ENCODE measurements around the gene KLHL13. TPM values are rescaled to one million over a fixed set of nuclear protein-coding genes. Genes with fewer than 3 reads are reported as not detected.
"Not testable (repeated sequence)": the region's sequence is repeated elsewhere in the genome, so short reads cannot be mapped to it uniquely, and the experiment has no call there.

KLHL13 gene
- polyA plus RNA-seq, 3 donors: 68.2 to 86.9 (median 80.8) TPM

DNA sequence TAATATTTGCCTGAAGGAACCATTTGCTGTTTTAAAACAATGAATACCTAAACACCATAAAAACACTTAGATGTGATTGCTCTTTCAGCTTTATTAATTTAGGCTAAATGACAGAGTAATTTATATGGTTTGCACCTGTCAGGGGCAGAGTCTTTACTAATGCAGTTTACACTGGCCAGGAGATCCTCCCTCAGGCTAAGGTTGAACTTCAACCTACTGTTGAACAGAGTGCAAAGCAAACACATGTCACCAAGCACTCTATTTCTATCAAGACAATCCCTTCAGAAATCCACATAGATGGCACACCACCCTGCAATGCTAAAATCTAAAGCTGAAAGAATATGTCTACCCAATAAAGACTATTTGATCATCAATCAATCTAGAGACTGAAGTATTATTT is 147.3 kb downstream of the KLHL13 start:
- no peak for DNase-seq (ENCODE audit: extremely low read depth in 1 of 11, low read depth in 9 of 11, low spot score in 4 of 11)

- no peak for DNase-seq (ENCODE audit: extremely low read depth in 1 of 11, low read depth in 9 of 11, low spot score in 4 of 11)
Measured at GRCh38 chrX:117959045-117959444, 157.6 kb downstream of the KLHL13 start.

- DNase-seq (ENCODE audit: extremely low read depth in 1 of 11, low read depth in 9 of 11, low spot score in 4 of 11): no peak
Measured at GRCh38 chrX:117957128-117957527, 159.5 kb downstream of the KLHL13 start.

- DNase-seq (ENCODE audit: extremely low read depth in 1 of 11, low read depth in 9 of 11, low spot score in 4 of 11): not testable (repeated sequence)
Measured at GRCh38 chrX:117939296-117939695, 177.3 kb downstream of the KLHL13 start.

- no peak for DNase-seq (ENCODE audit: extremely low read depth in 1 of 11, low read depth in 9 of 11, low spot score in 4 of 11)
Measured at GRCh38 chrX:117936118-117936517, 180.5 kb downstream of the KLHL13 start.

DNA sequence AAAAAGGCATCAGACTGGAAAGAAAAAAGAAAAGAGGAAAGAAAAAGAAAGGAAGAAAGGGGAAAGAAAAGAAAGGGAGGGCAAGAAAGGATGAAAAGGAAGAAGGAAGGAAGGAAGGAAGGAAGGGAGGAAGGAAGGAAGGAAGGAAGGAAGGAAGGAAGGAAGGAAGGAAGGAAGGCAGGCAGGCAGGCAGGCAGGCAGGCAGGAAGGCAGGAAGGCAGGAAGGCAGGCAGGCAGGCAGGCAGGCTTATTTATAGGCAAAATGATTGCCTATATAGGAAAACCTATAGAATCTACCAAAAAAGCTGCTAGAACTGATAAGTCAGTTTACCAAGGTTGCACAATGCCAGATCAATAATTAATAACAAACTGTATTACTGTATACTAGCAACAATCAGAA is 186.5 kb downstream of the KLHL13 start:
- DNase-seq (ENCODE audit: extremely low read depth in 1 of 11, low read depth in 9 of 11, low spot score in 4 of 11): not testable (repeated sequence)

GRCh38 chrX:117919755-117920154 is 196.9 kb downstream of the KLHL13 start:
- DNase-seq (ENCODE audit: extremely low read depth in 1 of 11, low read depth in 9 of 11, low spot score in 4 of 11): no peak

DNA sequence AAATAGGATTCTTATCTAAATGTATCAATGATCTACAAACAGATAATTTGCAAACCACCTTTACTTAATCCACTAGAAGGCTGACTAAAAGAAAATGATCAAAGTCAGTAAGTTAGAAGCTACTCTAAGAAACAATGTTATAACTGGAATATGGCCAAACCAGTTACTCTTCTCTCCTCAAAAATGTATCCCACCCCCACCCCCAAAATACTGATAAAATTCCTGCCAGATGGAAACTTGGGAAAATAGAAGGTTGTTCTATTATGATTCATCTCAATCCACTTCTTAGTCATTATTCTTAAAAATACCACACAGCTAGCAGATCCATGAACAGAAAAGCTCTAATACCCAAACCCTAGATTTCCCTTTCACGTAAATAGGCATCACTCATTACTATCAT is 206.4 kb downstream of the KLHL13 start:
- no peak for DNase-seq (ENCODE audit: extremely low read depth in 1 of 11, low read depth in 9 of 11, low spot score in 4 of 11)

- no peak for DNase-seq (ENCODE audit: extremely low read depth in 1 of 11, low read depth in 9 of 11, low spot score in 4 of 11)
Measured at GRCh38 chrX:117898226-117898625, 218.4 kb downstream of the KLHL13 start.

DNA sequence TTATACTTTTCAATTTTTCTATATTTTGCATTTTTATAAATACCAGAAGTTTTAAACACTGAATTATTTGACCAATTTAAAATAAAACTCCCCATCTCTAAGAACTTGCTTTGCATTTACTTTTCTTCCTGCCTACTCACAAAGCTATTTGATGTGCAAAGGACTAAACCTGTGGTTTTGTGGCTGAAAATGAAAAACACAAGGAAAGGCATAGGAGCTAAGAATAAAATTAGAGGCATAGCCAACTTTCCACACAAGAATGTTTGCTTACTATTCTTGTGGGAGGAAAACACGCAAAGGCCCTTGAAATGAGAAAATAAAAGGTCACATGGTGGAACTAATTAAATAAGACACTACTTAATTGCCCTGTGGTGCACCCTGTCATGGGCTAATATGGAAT is 221.2 kb downstream of the KLHL13 start:
- DNase-seq (ENCODE audit: extremely low read depth in 1 of 11, low read depth in 9 of 11, low spot score in 4 of 11): no peak

- DNase-seq (ENCODE audit: extremely low read depth in 1 of 11, low read depth in 9 of 11, low spot score in 4 of 11): no peak
Measured at GRCh38 chrX:117892469-117892868, 224.1 kb downstream of the KLHL13 start.

DNA sequence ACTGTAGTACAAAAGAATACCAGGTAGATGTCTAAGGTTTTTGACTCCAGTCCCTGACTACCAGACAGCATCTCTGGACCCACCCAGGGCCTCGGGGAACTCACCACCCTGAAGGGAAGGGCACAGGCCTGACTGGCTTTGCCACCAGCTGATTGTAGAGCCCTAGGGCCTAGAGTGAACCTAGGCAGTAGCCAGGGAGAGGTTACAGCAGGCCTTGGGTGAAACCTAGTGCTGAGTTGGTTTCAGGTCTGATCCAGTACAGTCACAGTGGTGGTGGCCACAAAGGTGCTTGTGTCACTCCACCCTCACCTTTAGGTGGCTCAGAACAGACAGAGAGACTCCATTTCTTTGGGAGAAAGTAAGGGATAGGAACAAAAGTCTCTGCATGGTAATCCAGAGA is 244.8 kb downstream of the KLHL13 start:
- DNase-seq (ENCODE audit: extremely low read depth in 1 of 11, low read depth in 9 of 11, low spot score in 4 of 11): no peak

- DNase-seq (ENCODE audit: extremely low read depth in 1 of 11, low read depth in 9 of 11, low spot score in 4 of 11): no peak
Measured at GRCh38 chrX:117860517-117860916, 256.1 kb downstream of the KLHL13 start.

- DNase-seq (ENCODE audit: extremely low read depth in 1 of 11, low read depth in 9 of 11, low spot score in 4 of 11): no peak
Measured at GRCh38 chrX:117854806-117855205, 261.8 kb downstream of the KLHL13 start.

- no peak for DNase-seq (ENCODE audit: extremely low read depth in 1 of 11, low read depth in 9 of 11, low spot score in 4 of 11)
Measured at GRCh38 chrX:117851025-117851424, 265.6 kb downstream of the KLHL13 start.

Other genes starting within 250 kb of the KLHL13 start
- gene WDR44, start 229.3 kb upstream of the KLHL13 start, polyA plus RNA-seq (ENCODE audit: insufficient read length in 3 of 3): 10 to 100 TPM; 11.3 to 13.7 (median 13.3) TPM

Measured in renal cortex interstitium (tissue), 11 donors.